Measurements from ENCODE around the gene CCDC171. TPM values are rescaled to one million over a fixed set of nuclear protein-coding genes. Genes with fewer than 3 reads are reported as not detected.

The CCDC171 gene
- total RNA-seq, 4 donors from 2014 or later: 2.5 to 4.2 (median 3.3) TPM

DNA sequence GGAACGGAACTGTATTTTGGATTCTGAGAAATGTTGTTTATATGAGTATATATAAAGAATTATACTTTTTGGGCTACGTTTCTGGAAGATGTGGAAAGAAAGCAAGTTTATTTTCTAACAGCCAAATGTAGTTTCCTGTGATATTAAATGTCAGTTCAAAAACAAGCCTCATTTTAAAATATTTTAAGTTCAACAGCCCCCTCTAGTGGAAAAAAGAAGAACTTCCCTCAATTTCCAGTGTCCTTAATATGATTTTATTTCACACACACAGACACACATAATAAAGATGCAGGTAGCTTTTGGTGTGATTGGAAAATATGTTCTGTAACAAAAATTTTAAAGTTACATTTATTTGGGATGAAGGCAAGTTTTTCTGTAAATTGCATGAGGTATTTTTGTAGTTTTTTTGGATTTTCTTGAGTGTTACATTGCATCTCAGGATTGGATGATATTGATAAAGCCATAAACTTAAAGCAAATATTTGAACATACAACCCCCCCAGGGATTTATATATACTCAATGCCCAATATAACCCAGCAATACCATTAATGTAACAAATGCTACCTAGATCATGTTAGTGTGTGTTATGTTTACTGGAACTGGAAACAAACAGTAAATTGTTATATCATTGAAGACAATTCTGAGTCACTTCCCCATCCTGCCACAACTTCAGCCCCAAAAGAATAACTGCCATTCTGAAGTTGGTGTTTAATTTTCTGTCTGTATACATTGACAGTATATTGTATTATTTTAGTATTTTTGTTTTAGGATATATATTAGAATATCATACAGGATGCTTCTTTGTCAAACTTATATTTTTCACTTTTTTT, 54.0 kb downstream of the CCDC171 start:
- intact Hi-C loops (cut with DNase I; ENCODE audit: low total_unique reads): loop anchor here (10.0 kb wide), 1 partner anchor 392 kb away; no protein-coding TSS in a partner anchor

DNA sequence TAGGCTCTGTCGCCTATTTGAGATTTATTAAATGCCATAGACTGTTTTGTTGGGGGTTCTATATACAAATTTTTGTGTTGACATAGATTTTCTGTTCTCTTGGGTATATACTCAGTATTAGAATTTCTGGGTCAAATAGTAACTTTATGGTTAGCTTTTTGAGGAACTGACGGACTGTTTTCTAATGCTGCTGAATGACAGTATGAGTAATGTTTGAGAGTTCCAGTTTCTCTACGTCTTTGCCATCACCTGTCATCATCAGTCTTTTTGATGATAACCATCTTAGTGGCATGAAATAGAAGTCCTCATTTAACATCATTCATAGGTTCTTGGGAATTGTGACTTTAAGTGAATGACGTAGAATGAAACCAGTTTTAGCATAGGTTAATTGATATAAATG, 60.1 kb downstream of the CCDC171 start:
- 90 to 91% methylated on average over 4 of the region's 4 CpGs for WGBS, 2 donors
- no peak for DNase-seq (ENCODE audit: low spot score in 2 of 2)
- intact Hi-C loops (cut with DNase I; ENCODE audit: low total_unique reads): no loop called here
- no peak for TF ChIP-seq POLR2A (IDR thresholded peaks at IDR 0.05)
- TF ChIP-seq, protein P1, sequence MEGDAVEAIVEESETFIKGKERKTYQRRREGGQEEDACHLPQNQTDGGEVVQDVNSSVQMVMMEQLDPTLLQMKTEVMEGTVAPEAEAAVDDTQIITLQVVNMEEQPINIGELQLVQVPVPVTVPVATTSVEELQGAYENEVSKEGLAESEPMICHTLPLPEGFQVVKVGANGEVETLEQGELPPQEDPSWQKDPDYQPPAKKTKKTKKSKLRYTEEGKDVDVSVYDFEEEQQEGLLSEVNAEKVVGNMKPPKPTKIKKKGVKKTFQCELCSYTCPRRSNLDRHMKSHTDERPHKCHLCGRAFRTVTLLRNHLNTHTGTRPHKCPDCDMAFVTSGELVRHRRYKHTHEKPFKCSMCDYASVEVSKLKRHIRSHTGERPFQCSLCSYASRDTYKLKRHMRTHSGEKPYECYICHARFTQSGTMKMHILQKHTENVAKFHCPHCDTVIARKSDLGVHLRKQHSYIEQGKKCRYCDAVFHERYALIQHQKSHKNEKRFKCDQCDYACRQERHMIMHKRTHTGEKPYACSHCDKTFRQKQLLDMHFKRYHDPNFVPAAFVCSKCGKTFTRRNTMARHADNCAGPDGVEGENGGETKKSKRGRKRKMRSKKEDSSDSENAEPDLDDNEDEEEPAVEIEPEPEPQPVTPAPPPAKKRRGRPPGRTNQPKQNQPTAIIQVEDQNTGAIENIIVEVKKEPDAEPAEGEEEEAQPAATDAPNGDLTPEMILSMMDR (IDR thresholded peaks at IDR 0.05): no peak
- H3K4me3 ChIP-seq (ENCODE audit: low read depth, poor library complexity, severe bottlenecking): no peak overlapping the region

More for the DNA sequence above, 54.0 kb downstream of the CCDC171 start:
- no peak overlapping the region for H3K4me3 ChIP-seq (ENCODE audit: low read depth, poor library complexity, severe bottlenecking)
- 25 to 33% methylated on average over 2 of the region's 2 CpGs for WGBS, 2 donors
- DNase-seq (ENCODE audit: low spot score in 2 of 2): no peak
- TF ChIP-seq, protein P1 (IDR thresholded peaks at IDR 0.05): no peak
- TF ChIP-seq POLR2A (IDR thresholded peaks at IDR 0.05): no peak

DNA sequence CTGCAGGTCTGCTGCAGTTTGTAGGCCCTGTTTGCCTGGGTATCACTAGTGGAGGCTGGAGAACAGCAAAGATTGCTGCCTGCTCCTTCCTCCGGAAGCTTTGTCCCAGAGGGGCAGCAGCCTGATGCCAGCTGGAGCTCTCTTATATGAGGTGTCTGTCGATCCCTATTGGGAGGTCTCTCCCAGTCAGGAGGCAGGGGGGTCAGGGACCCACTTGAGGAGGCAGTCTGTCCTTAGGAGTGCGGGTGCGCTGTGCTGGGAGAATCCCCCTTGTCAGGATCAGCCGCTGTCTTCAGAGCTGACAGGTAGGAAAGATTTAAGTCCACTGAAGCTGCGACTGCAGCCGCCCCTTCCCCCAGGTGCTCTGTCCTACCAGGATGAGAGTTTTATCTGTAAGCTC, 64.9 kb downstream of the CCDC171 start:
- H3K4me3 ChIP-seq (ENCODE audit: low read depth, poor library complexity, severe bottlenecking): no peak overlapping the region
- no peak for DNase-seq (ENCODE audit: low spot score in 2 of 2)
- intact Hi-C loops (cut with DNase I; ENCODE audit: low total_unique reads): no loop called here
- no peak for TF ChIP-seq POLR2A (IDR thresholded peaks at IDR 0.05)
- TF ChIP-seq, protein P1 (IDR thresholded peaks at IDR 0.05): no peak
- WGBS, 2 donors: 92 to 95% methylated on average over 7 of the region's 7 CpGs

DNA sequence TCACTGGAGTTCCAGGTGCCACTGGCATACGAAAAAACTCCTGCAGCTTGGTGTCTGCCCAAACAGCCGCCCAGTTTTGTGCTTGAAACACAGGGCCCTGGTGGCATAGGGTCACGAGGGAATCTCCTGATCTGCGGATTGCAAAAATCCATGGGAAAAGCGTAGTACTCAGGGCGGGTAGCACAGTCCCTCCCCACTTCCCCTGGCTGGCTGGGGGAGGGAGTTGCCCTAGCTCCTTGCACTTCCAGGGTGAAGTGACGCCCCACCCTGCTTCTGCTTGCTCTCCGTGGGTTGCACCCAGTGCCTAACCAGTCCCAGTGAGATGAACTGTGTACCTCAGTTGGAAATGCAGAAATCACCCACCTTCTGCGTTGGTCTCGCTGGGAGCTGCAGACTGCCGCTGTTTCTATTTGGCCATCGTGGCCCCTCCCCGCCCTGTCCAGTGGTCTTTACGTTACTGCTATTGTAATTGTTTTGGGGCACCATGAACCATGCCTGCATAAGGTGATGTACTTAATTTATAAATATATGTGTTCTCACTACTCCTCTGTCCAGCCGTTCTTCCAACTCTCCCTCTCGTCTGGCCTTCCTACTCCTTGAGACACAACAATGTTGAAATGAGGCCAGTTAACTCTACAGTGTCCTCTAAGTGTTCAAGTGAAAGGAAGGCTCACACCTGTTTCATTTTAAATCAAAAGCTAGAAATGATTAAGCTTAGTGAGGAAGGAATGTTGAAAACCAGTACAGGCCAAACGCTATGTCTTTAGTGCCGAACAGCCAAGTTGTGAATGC, 65.9 kb downstream of the CCDC171 start:
- intact Hi-C loops (cut with DNase I; ENCODE audit: low total_unique reads): no loop called here
- WGBS, 2 donors: 93 to 94% methylated on average over 17 to 18 of the region's 18 CpGs

DNA sequence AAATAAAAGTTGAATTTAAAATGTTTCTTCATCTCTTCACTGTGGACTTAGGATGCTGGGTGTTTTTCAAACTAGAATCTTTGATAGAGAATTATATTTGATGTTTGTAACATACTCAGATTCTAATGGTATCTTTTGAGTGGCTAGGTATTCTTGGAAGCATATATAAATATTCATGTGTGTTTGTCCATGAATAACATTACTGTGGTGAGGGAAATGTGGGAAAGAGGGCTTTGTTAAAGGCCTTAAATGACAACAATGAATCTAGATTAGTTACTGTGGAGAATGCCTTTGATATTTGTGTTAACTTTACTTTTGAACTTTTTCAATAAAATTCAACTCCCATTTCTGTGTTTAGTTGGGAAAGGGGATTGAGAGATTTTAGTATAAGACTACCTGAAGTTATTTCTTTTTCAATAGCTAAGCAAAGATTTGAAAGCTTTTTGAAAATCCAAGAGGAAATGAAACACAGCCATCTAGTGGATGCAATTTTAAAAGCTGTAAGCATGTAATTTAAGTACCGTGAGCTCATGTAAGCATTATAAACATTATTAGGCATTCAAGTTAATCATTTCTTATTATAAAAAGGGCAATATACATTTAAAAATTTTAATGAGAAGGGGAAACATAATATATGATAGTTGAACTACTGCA, 69.6 kb downstream of the CCDC171 start:
- 37 to 51% methylated on average over 1 of the region's 1 CpG for WGBS, 2 donors
- DNase-seq (ENCODE audit: low spot score in 2 of 2): no peak
- H3K4me3 ChIP-seq (ENCODE audit: low read depth, poor library complexity, severe bottlenecking): no peak overlapping the region
- TF ChIP-seq, protein P1 (IDR thresholded peaks at IDR 0.05): no peak
- TF ChIP-seq POLR2A (IDR thresholded peaks at IDR 0.05): no peak
- intact Hi-C loops (cut with DNase I; ENCODE audit: low total_unique reads): no loop called here

More for the DNA sequence above, 65.9 kb downstream of the CCDC171 start:
- no peak for TF ChIP-seq POLR2A (IDR thresholded peaks at IDR 0.05)
- TF ChIP-seq, protein P1 (IDR thresholded peaks at IDR 0.05): no peak
- no peak overlapping the region for H3K4me3 ChIP-seq (ENCODE audit: low read depth, poor library complexity, severe bottlenecking)
- no peak for DNase-seq (ENCODE audit: low spot score in 2 of 2)
